ENCODE results near the gene ELP4.

Gene ELP4

DNA sequence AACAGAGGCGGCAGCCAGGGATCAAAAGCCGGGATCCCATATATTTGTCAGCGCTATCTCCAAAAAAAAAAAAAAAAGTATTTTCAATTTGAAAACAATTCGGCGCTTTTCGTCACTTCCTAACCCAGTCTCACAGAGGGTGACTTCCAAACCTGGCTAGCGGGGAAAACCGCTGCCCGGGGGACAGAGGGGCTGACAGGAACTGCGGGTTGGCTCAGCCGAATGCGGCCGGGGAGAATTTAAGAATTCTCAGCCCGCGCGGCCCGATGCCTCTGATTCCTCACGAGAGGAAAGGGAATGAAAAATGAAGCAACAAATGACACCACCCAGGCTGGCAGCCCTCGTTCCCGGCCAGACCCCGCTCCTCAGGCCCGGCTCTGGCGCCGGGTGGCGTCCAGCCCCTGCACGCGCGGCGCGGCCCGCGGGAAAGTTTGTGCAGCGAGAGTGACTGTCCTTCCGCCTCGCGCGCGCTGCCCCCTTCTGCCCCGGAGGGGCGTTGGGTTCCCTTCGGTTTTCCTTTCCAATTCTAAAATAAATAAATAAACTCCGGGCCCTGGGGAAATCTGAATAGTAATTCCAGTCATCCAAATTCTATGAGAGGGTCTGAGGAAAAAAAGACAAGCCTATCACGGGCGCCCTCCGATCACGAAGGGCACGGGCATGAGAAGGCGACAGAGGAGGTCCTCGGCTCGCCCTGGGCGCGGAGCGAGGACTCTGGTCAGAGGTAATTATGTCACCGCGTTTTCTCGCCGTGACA is 306.3 kb downstream of the ELP4 start:
- Histone ChIP-seq H3K9me3 (ENCODE audit: insufficient read depth, low read length, severe bottlenecking) (no peaks in the 10 kb centered on the region), H3K27ac (ENCODE audit: low read length) (no peak overlapping the region), H3K4me2 (ENCODE audit: insufficient read depth, low read length) (no peak overlapping the region), H3K36me3 (ENCODE audit: insufficient read depth, low read length) (no peaks in the 10 kb centered on the region), H4K20me1 (ENCODE audit: insufficient read depth, low read length) (no peaks in the 10 kb centered on the region), H2AFZ (ENCODE audit: low read depth, low read length) (no peak overlapping the region; the same call in 1 of the 2 replicates), H3K9ac (ENCODE audit: low read depth, low read length) (no peak overlapping the region), H3K79me2 (ENCODE audit: insufficient read depth, low read length) (no peaks in the 10 kb centered on the region), H3K27me3 (ENCODE audit: insufficient read depth, low read length, poor library complexity) (no peaks in the 10 kb centered on the region), H3K4me1 (ENCODE audit: insufficient read depth, low read length) (no peaks in the 10 kb centered on the region), H3K4me3 (ENCODE audit: low read depth in 1 of 2, low read length in 2 of 2) (no peak overlapping the region)
- ATAC-seq (ENCODE audit: insufficient read depth, low read depth) (no peak), DNase-seq (no peak)
- TF ChIP-seq, protein P1, sequence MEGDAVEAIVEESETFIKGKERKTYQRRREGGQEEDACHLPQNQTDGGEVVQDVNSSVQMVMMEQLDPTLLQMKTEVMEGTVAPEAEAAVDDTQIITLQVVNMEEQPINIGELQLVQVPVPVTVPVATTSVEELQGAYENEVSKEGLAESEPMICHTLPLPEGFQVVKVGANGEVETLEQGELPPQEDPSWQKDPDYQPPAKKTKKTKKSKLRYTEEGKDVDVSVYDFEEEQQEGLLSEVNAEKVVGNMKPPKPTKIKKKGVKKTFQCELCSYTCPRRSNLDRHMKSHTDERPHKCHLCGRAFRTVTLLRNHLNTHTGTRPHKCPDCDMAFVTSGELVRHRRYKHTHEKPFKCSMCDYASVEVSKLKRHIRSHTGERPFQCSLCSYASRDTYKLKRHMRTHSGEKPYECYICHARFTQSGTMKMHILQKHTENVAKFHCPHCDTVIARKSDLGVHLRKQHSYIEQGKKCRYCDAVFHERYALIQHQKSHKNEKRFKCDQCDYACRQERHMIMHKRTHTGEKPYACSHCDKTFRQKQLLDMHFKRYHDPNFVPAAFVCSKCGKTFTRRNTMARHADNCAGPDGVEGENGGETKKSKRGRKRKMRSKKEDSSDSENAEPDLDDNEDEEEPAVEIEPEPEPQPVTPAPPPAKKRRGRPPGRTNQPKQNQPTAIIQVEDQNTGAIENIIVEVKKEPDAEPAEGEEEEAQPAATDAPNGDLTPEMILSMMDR (IDR thresholded peaks at IDR 0.05; ENCODE audit: borderline replicate concordance, extremely low read depth, low read length, poor library complexity, severe bottlenecking), result no peak
- no peak for TF ChIP-seq EZH2 (IDR thresholded peaks at IDR 0.05; ENCODE audit: borderline replicate concordance, low read depth, low read length, severe bottlenecking)

DNA sequence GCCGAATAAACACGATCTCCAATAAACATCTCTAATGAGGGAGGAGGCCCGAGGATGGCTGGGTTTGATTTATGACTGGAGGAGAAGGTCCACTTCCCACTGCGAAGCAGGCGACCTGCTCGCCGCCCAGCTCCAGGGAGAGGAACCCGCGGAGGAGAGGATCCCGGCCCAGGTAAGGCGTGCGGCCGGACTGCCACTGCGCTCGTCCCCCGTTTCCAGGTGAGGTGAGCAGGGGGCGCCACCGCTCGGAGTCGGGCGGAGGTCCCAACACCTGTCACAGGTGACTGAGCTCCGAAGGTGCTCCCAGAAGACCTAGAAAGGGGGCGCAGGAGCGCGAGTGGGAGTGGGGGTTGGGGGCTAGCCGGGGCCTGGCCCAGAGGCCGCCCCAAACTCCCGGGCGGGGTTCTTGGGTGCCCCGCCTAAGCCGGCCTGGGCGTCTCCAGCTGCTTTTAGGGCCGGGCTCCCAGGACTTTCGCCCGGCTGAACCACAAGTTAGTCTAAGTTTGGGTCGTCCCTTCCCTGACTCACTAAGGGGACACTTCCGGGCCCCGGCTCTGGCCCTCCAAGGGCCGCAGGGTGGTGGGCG is 307.0 kb downstream of the ELP4 start:
- DNase-seq (no peak), ATAC-seq (ENCODE audit: insufficient read depth, low read depth) (no peak)
- H3K27ac ChIP-seq (ENCODE audit: low read length), result no peak overlapping the region

DNA sequence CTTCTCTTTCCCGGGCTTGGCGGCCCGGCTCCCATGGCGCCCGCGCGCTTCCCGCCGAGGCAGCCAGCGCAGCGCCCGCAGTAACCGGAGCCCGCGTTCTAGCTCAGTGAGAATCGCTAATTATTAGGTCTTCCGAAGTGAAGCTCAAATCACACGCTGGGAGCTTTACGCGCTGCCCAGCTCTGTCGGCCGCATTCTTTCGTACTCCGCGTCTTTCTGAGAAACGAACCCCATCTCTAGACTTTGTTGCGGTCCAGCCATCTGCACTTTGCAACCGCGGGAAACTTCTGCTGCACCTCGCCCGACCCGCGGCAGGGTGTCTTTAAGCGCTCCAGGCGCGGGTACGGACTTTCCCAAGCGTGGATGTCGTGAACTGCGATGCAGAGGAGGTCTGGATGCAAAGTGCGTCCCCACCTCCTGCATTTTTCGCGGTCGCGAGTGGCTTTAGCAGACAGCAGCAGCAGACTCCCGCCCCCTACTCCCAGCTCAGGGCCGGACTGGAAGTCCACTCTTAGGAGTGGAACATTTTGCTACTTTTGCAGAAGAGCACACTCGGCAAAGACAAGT is 307.6 kb downstream of the ELP4 start:
- no peak overlapping the region for H3K4me2 ChIP-seq (ENCODE audit: insufficient read depth, low read length)
- no peak for ATAC-seq (ENCODE audit: insufficient read depth, low read depth)

More for the DNA sequence above, 307.0 kb downstream of the ELP4 start:
- H4K20me1 ChIP-seq (ENCODE audit: insufficient read depth, low read length), result no peaks in the 10 kb centered on the region
- no peaks in the 10 kb centered on the region for H3K36me3 ChIP-seq (ENCODE audit: insufficient read depth, low read length)
- H3K79me2 ChIP-seq (ENCODE audit: insufficient read depth, low read length), result no peaks in the 10 kb centered on the region
- no peak overlapping the region for H3K4me3 ChIP-seq (ENCODE audit: low read depth in 1 of 2, low read length in 2 of 2)
- H3K27me3 ChIP-seq (ENCODE audit: insufficient read depth, low read length, poor library complexity), result no peaks in the 10 kb centered on the region
- no peak overlapping the region for H3K4me2 ChIP-seq (ENCODE audit: insufficient read depth, low read length)
- H3K9ac ChIP-seq (ENCODE audit: low read depth, low read length), result no peak overlapping the region
- H3K9me3 ChIP-seq (ENCODE audit: insufficient read depth, low read length, severe bottlenecking), result no peaks in the 10 kb centered on the region
- TF ChIP-seq, protein P1 (IDR thresholded peaks at IDR 0.05; ENCODE audit: borderline replicate concordance, extremely low read depth, low read length, poor library complexity, severe bottlenecking), result no peak
- TF ChIP-seq EZH2 (IDR thresholded peaks at IDR 0.05; ENCODE audit: borderline replicate concordance, low read depth, low read length, severe bottlenecking), result no peak
- H3K4me1 ChIP-seq (ENCODE audit: insufficient read depth, low read length), result no peaks in the 10 kb centered on the region
- H2AFZ ChIP-seq (ENCODE audit: low read depth, low read length), result no peak overlapping the region

More for the DNA sequence above, 307.6 kb downstream of the ELP4 start:
- no peak for TF ChIP-seq EZH2 (IDR thresholded peaks at IDR 0.05; ENCODE audit: borderline replicate concordance, low read depth, low read length, severe bottlenecking)
- TF ChIP-seq, protein P1 (IDR thresholded peaks at IDR 0.05; ENCODE audit: borderline replicate concordance, extremely low read depth, low read length, poor library complexity, severe bottlenecking), result no peak
- peaks cover under 1% of the 10 kb centered on the region for H3K27me3 ChIP-seq (ENCODE audit: insufficient read depth, low read length, poor library complexity)
- no peak overlapping the region for H3K9ac ChIP-seq (ENCODE audit: low read depth, low read length)
- H3K4me3 ChIP-seq (ENCODE audit: low read depth in 1 of 2, low read length in 2 of 2), result no peak overlapping the region
- H3K79me2 ChIP-seq (ENCODE audit: insufficient read depth, low read length), result no peaks in the 10 kb centered on the region
- H3K9me3 ChIP-seq (ENCODE audit: insufficient read depth, low read length, severe bottlenecking), result no peaks in the 10 kb centered on the region
- H2AFZ ChIP-seq (ENCODE audit: low read depth, low read length), result no peak overlapping the region
- no peaks in the 10 kb centered on the region for H3K36me3 ChIP-seq (ENCODE audit: insufficient read depth, low read length)
- no peak for DNase-seq
- no peaks in the 10 kb centered on the region for H4K20me1 ChIP-seq (ENCODE audit: insufficient read depth, low read length)
- no peak overlapping the region for H3K27ac ChIP-seq (ENCODE audit: low read length)
- H3K4me1 ChIP-seq (ENCODE audit: insufficient read depth, low read length), result no peaks in the 10 kb centered on the region
